ENCODE measurements around the gene ZMYND11.

- TF ChIP-seq CTCF (IDR thresholded peaks at IDR 0.05) (no peak), POLR2A (IDR thresholded peaks at IDR 0.05) (no peak)
Observed at GRCh38 chr10:232878-233277, 97.6 kb downstream of the ZMYND11 start.

All from Peyer's patch (tissue), 4 donors.